Left lung (tissue), 10 donors: ENCODE measurements around the gene GNG7. TPM values are rescaled to one million over a fixed set of nuclear protein-coding genes. Genes with fewer than 3 reads are reported as not detected.
"Not testable (repeated sequence)": the region's sequence is repeated elsewhere in the genome, so short reads cannot be mapped to it uniquely, and the experiment has no call there.

ENCODE experiments used
- ATAC-seq: fragments of 200-7000 bp; cut with Tn5 transposase; one replicate; pipeline ENCODE4 v1.9.1; 2020; ENCODE audit warnings: moderate library complexity
- DNase-seq, 4 donors: peaks; one replicate each; pipeline ENCODE4 v3.0.0-alpha.2; 2013 to 2020
- H3K27ac ChIP-seq, 2 donors: fragments of 200-600 bp; sonication (generic) in 1 of 2; one replicate each; pipeline versions ENCODE4 v1.5.0 to v1.8.0; 2020 to 2021
- H3K27me3 ChIP-seq, 2 donors: fragments of 200-600 bp; sonication (generic) in 1 of 2; one replicate each; pipeline versions ENCODE4 v1.5.0 to v1.8.0; 2020 to 2021
- H3K36me3 ChIP-seq, 2 donors: fragments of 200-600 bp; sonication (generic) in 1 of 2; one replicate each; pipeline versions ENCODE4 v1.5.0 to v1.8.0; 2020 to 2021
- H3K4me1 ChIP-seq, 2 donors: fragments of 200-600 bp; one replicate each; pipeline ENCODE4 v1.8.0; 2021
- H3K4me3 ChIP-seq, 2 donors: fragments of 200-600 bp; sonication (generic) in 1 of 2; one replicate each; pipeline versions ENCODE4 v1.5.0 to v1.8.0; 2020 to 2021; ENCODE audit warnings: mild to moderate bottlenecking in 1 of 2
- H3K9me3 ChIP-seq, 2 donors: fragments of 200-600 bp; sonication (generic) in 1 of 2; one replicate each; pipeline versions ENCODE4 v1.5.0 to v1.8.0; 2020 to 2021
- intact Hi-C, 2 donors: fragments of 100-400 bp; cut with DNase I; formaldehyde crosslinking; loops; one replicate each; pipeline versions ENCODE4 v1.11.2 to v1.14.2; 2022
- polyA plus RNA-seq, 6 donors: library from polyadenylated mRNA; unstranded; fragments of 120-200 nt; gene quantifications; one replicate each; pipeline ENCODE4 v1.2.1, GENCODE V29; 2013; ENCODE audit not compliant: insufficient read length in 6 of 6
- total RNA-seq, 2 donors: library from RNA; stranded (reverse); fragmentation: NEBNext Ultra II Directional; extraction: Animal tissue kit (Norgen Biotek cat#: 25700); gene quantifications; one replicate each; pipeline ENCODE4 v1.2.1, GENCODE V29; 2021
- TF ChIP-seq, protein P1 (sequence below), 2 donors: fragments of 200-600 bp; sonication (generic) in 1 of 2; IDR thresholded peaks; one replicate each; pipeline versions ENCODE4 v1.5.0 to v1.8.0; 2021; ENCODE audit warnings: antibody characterized with exemption in 2 of 2
- donor health status: DM: no; HTN: yes; CAD: no.
- donor health status: DM: no; HTN: no; CAD: no.

The GNG7 gene
- total and polyA plus RNA-seq, 8 donors: 3.8 to 7.1 (median 5.5) TPM

DNA sequence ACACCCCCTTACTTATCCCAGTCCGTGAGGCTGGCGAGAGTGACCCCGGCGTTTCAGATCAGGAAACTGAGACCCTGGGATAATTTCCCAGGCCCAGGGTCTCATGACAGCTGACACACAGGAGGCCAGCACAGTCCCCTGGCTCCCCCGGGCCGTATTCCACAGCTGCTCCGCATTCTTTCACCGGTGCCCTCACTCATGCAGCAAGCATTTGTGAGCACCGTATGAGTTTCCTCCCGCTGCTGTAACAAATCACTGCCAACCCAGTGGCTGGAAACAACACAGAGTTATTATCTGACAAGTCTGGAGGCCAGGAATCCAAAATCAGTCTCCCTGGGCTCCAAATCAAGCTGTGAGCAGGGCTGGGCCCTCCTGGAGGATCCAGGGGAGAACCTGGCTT is 205.3 kb downstream of the GNG7 start:
- no peak overlapping the region for H3K4me3 ChIP-seq
- intact Hi-C loops: no loop called here

DNA sequence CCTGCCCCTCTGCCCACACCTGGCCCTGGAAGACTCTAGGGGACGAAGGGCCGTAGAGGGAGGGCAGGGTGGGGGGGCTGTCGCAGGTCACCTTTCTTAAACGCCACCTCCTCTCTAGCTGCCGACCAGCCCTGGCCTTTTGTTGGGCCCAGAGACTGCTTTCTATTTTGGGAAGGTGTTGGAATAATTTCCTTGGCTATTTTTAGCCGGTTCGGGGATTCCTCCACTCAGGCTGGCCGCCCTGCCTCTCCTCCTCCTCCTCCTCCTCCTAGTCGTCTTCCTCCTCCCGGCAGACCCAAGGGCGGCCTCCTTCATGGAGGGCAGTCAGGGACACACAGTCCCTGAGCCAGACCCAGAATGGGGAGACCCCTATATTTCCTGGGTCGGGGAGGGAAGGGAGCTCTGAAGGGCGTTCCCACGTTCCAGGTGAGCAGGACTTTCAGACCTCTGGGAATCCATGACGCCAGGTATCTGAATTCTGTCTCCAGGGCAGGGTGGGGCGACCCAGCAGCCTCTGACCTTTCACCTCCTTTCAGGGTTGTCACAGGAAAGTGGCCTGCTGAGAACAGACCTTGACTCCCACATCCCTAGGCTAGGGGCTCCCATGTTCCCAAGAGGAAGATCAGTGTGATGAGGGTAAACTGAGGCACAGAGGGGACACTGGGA is 206.7 kb downstream of the GNG7 start:
- peaks cover 0 to 27% of the 10 kb centered on the region in 2 donors for H3K27me3 ChIP-seq
- no peaks in the 10 kb centered on the region for H3K36me3 ChIP-seq
- H3K27ac ChIP-seq: peak overlapping the region; percentile 81 to 88
- peaks cover 23 to 46% of the 10 kb centered on the region in 2 donors for H3K4me1 ChIP-seq
- TF ChIP-seq, protein P1, sequence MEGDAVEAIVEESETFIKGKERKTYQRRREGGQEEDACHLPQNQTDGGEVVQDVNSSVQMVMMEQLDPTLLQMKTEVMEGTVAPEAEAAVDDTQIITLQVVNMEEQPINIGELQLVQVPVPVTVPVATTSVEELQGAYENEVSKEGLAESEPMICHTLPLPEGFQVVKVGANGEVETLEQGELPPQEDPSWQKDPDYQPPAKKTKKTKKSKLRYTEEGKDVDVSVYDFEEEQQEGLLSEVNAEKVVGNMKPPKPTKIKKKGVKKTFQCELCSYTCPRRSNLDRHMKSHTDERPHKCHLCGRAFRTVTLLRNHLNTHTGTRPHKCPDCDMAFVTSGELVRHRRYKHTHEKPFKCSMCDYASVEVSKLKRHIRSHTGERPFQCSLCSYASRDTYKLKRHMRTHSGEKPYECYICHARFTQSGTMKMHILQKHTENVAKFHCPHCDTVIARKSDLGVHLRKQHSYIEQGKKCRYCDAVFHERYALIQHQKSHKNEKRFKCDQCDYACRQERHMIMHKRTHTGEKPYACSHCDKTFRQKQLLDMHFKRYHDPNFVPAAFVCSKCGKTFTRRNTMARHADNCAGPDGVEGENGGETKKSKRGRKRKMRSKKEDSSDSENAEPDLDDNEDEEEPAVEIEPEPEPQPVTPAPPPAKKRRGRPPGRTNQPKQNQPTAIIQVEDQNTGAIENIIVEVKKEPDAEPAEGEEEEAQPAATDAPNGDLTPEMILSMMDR (IDR thresholded peaks at IDR 0.05): no peak
- H3K9me3 ChIP-seq: no peaks in the 10 kb centered on the region
- peak overlapping the region; percentile 44 to 53 for H3K4me3 ChIP-seq
- intact Hi-C loops: no loop called here
- ATAC-seq (no peak), DNase-seq (peak in 2 of 4 donors; percentile 56 to 73)

More for the DNA sequence above, 205.3 kb downstream of the GNG7 start:
- Histone ChIP-seq H3K27ac (no peak overlapping the region), H3K4me1 (peaks cover 13 to 33% of the 10 kb centered on the region in 2 donors), H3K36me3 (no peaks in the 10 kb centered on the region), H3K27me3 (peaks cover 0 to 17% of the 10 kb centered on the region in 2 donors), H3K9me3 (no peaks in the 10 kb centered on the region)
- TF ChIP-seq, protein P1 (IDR thresholded peaks at IDR 0.05): no peak
- no peak for DNase-seq
- ATAC-seq: no peak

DNA sequence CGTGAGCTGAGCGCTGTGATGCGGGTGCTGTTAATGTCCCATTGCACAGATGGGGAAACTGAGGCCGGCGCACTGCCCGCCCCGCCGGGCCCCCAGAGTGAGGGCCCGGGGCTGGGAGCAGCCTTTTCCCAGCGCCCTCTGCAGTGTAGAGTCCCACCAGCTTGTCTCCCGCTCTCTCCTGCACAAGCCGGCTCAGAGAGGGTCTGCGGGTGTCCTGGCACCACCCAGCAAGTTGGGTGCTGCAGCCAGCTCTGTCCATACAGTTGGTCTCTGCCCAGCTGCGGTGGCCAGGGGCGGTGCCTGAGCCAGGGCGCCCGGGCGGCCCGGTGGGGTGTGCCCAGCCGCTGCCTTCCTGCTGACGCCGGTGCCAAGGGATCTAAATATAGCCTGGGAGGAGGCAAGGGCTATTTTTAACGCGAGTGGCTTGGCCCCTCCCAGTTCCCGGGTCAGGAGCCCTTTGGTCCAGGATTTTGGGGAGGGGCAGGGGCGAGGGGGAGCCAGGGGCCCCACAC is 207.3 kb downstream of the GNG7 start:
- peak; percentile 88 for ATAC-seq
- Histone ChIP-seq H3K27ac (peak overlapping the region; percentile 81 to 88), H3K36me3 (no peaks in the 10 kb centered on the region), H3K9me3 (no peaks in the 10 kb centered on the region), H3K4me3 (peak overlapping the region; percentile 44 to 53), H3K27me3 (peaks cover 0 to 33% of the 10 kb centered on the region in 2 donors), H3K4me1 (peaks cover 25 to 52% of the 10 kb centered on the region in 2 donors)
- intact Hi-C loops: no loop called here
- TF ChIP-seq, protein P1 (IDR thresholded peaks at IDR 0.05): no peak
- peak in 3 of 4 donors; percentile 83 to 92 (median 90) for DNase-seq

DNA sequence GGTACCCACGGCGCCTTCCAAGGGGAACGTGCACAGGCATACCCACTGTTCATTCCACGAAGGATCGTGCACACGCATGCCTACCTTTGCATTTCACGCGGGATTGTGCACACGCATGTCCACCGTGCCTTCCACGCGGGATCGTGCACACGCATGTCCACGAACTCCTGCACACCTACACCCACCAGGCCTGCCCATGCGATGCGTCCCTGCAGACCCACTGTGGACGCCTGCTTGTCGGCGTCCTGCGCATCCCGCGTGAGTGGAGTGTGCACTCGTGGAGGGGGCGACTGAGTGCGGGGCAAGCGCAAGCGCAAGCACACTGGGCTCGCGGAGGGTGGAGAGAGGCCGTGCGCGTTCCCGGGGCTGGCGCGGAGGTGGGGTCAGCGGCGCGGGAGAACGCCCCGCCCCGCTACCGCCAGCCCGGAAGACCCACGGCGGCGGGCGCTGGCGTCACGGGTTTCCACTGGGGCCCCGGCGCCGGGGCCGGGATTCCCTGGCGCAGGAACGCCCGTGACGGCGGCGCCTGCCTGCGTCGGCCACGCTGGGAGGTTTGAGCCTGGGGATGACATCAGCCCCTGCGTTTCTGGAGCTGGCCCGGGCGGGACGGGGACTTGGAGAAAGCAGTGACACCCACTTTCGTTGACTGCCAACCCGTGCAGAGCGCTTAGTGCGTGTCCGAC is 207.9 kb downstream of the GNG7 start:
- DNase-seq (peak; percentile 60 to 91 (median 79)), ATAC-seq (peak; percentile 64)
- no peaks in the 10 kb centered on the region for H3K36me3 ChIP-seq
- intact Hi-C loops: no loop called here
- no peaks in the 10 kb centered on the region for H3K9me3 ChIP-seq
- peaks cover 0 to 39% of the 10 kb centered on the region in 2 donors for H3K27me3 ChIP-seq
- peak overlapping the region; percentile 81 to 88 for H3K27ac ChIP-seq
- TF ChIP-seq, protein P1 (IDR thresholded peaks at IDR 0.05): no peak
- H3K4me3 ChIP-seq: peak overlapping the region; percentile 44 to 53
- peaks cover 28 to 56% of the 10 kb centered on the region in 2 donors for H3K4me1 ChIP-seq

DNA sequence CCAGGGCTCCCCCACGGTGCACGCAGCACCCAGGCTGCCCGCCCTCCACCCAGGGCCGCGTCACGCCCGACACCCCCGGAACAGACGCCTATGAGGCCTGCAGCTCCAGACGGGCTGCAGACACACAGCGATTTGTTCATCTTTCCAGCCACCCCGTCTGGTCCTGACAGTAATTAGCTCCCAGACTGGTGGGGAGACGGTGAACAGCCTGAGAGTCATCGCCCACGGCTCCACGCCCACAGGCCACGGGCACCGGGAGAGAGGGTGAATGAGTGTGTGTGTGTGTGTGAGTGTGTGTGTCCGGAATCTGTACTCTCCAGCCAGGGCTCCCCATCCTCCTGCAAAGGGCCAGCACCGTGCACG is 208.4 kb downstream of the GNG7 start:
- peaks cover 0 to 44% of the 10 kb centered on the region in 2 donors for H3K27me3 ChIP-seq
- TF ChIP-seq, protein P1 (IDR thresholded peaks at IDR 0.05): no peak
- H3K4me3 ChIP-seq: peak overlapping the region in 1 of 2 donors; percentile 53
- H3K27ac ChIP-seq: no peak overlapping the region
- H3K9me3 ChIP-seq: no peaks in the 10 kb centered on the region
- intact Hi-C loops: no loop called here
- peaks cover 30 to 60% of the 10 kb centered on the region in 2 donors for H3K4me1 ChIP-seq
- no peaks in the 10 kb centered on the region for H3K36me3 ChIP-seq
- ATAC-seq (no peak), DNase-seq (no peak)

DNA sequence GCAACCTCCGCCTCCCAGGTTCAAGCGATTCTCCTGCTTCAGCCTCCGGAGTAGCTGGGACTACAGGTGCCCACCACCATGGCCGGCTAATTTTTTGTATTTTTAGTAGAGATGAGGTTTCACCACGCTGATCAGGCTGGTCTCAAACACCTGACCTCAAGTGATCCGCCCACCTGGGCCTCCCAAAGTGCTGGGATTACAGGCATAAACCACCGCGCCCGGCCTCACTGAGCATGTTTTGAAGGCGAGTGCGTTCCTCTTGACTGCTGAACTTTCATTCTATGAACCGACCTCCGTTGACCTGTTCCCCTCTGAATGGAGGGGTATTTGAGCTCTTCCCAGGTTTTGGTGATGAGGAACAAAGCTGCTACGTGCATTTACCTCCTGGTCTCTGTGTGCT is 209.0 kb downstream of the GNG7 start:
- H3K27ac ChIP-seq, H3K9me3 ChIP-seq, ATAC-seq, H3K36me3 ChIP-seq, intact Hi-C loops, H3K4me3 ChIP-seq: not testable (repeated sequence)
- DNase-seq: peak in 1 of 4 donors; percentile 55
- H3K27me3 ChIP-seq: peaks cover 0 to 50% of the 10 kb centered on the region in 2 donors
- peaks cover 34 to 64% of the 10 kb centered on the region in 2 donors for H3K4me1 ChIP-seq
